GM18870 (cell line): ENCODE data around the gene IGFBP4.

Experiments
- ATAC-seq: cut with Tn5 transposase; IDR thresholded peaks from one replicate; pipeline ENCODE4 v1.9.1; 2021; ENCODE audit warnings: moderate library complexity; ENCODE audit not compliant: unreplicated experiment

The IGFBP4 gene

GRCh38 chr17:40470932-40471828 is 27.9 kb downstream of the IGFBP4 start:
- ATAC-seq: no peak

GRCh38 chr17:40471846-40472732 is 28.8 kb downstream of the IGFBP4 start:
- no peak for ATAC-seq

- no peak for ATAC-seq
Observed at GRCh38 chr17:40472733-40473452, 29.6 kb downstream of the IGFBP4 start.

- no peak for ATAC-seq
Observed at GRCh38 chr17:40473573-40474365, 30.5 kb downstream of the IGFBP4 start.

- ATAC-seq: no peak
Observed at GRCh38 chr17:40474419-40475002, 31.3 kb downstream of the IGFBP4 start.

- no peak for ATAC-seq
Observed at GRCh38 chr17:40475234-40475908, 32.1 kb downstream of the IGFBP4 start.

GRCh38 chr17:40477796-40478195 is 34.5 kb downstream of the IGFBP4 start:
- ATAC-seq: no peak

- no peak for ATAC-seq
Observed at GRCh38 chr17:40478486-40478885, 35.2 kb downstream of the IGFBP4 start.

GRCh38 chr17:40479754-40480480 is 36.7 kb downstream of the IGFBP4 start:
- no peak for ATAC-seq

- ATAC-seq: no peak
Observed at GRCh38 chr17:40480501-40481003, 37.3 kb downstream of the IGFBP4 start.

GRCh38 chr17:40481106-40481505 is 37.9 kb downstream of the IGFBP4 start:
- ATAC-seq: no peak

- ATAC-seq: no peak
Observed at GRCh38 chr17:40482722-40483121, 39.5 kb downstream of the IGFBP4 start.

GRCh38 chr17:40483679-40484078 is 40.4 kb downstream of the IGFBP4 start:
- no peak for ATAC-seq

- no peak for ATAC-seq
Observed at GRCh38 chr17:40484285-40484972, 41.2 kb downstream of the IGFBP4 start.

GRCh38 chr17:40484973-40485530 is 41.8 kb downstream of the IGFBP4 start:
- ATAC-seq: no peak

GRCh38 chr17:40485851-40486521 is 42.7 kb downstream of the IGFBP4 start:
- no peak for ATAC-seq
